Erythroblast (primary cell): Measurements from ENCODE around the gene NHS.

ENCODE experiments used
- GATA1 ChIP-seq: IDR thresholded peaks from 2 replicates; pipeline ENCODE4 v1.6.1; 2011; ENCODE audit warnings: low read depth, mild to moderate bottlenecking, control low read depth, low read length, moderate library complexity
- POLR2A ChIP-seq: IDR thresholded peaks from 2 replicates; pipeline ENCODE4 v1.6.1; 2011; ENCODE audit warnings: mild to moderate bottlenecking, low read length

DNA sequence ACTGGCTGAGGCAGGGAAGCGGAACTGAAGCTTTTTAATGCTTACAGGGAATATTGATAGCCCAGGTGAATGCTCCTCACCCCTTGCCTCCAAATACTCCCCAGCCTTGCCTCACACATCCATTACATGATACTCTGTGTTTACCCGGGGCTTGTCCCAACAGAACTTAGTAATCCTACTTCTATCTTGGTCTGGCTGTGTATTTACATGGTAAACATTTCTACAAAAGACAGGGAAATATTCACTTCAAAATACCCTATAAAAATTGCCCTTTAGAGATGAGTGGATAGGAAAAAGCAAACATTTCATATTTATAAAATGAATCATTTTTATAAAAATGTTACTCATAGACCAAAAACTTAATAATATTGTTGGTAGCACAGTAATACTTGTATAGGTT lies 120.1 kb downstream of the NHS start:
- no peak for TF ChIP-seq POLR2A
- no peak for TF ChIP-seq GATA1
